T-cell (primary cell): ENCODE data around the gene SLC66A2. TPM values are rescaled to one million over a fixed set of nuclear protein-coding genes. Genes with fewer than 3 reads are reported as not detected.

Experiments used
- ATAC-seq, 4 experiments: fragments of 200-7000 bp in 3 of 4; fragments of 150-1000 bp in 1 of 4; cut with Tn5 transposase; replicated peaks in 1 of 4; 1 replicate in 3 of 4; 2 replicates in 1 of 4; pipeline ENCODE4 v1.10.0; 2021; ENCODE audit warnings: moderate library complexity in 3 of 4, mild to moderate bottlenecking in 2 of 4, moderate number of reproducible peaks in 1 of 4
- CTCF ChIA-PET, 2 donors: fragments of 300-600 bp; sonication (Branson Sonifier 250); formaldehyde crosslinking; loops; one replicate each; lab custom pipeline; 2022; ENCODE audit warnings: antibody characterized with exemption in 2 of 2; lab: Charles Lee
- POLR2A ChIA-PET, 2 donors: fragments of 300-600 bp; sonication (Branson Sonifier 250); formaldehyde crosslinking; loops; one replicate each; lab custom pipeline; 2022; ENCODE audit warnings: antibody characterized with exemption in 2 of 2; lab: Charles Lee
- DNase-seq, 35 experiments: peaks; one replicate each; pipeline versions ENCODE4 v3.0.0 to v3.0.0-alpha.2; 2013 to 2023
- H3K27ac ChIP-seq: one replicate; pipeline ENCODE4 v1.5.1; 2013; ENCODE audit warnings: low read length
- H3K27me3 ChIP-seq, 2 experiments: replicated peaks in 1 of 2; 1 replicate in 1 of 2; 2 replicates in 1 of 2; pipeline versions ENCODE4 v1.6.1 to v1.7.0; 2013; ENCODE audit warnings: low read length in 1 of 2, mixed read lengths in 1 of 2; ENCODE audit not compliant: control insufficient read depth in 2 of 2, insufficient read depth in 2 of 2; ENCODE audit errors: extremely low read depth in 1 of 2
- H3K36me3 ChIP-seq, 2 donors: 1 replicate in 1 of 2; 2 replicates in 1 of 2; pipeline versions ENCODE4 v1.6.1 to v1.7.0; 2013; ENCODE audit warnings: low read length in 1 of 2; ENCODE audit not compliant: control insufficient read depth in 2 of 2, insufficient read depth in 1 of 2; ENCODE audit errors: extremely low read depth in 1 of 2
- H3K4me1 ChIP-seq, 2 experiments: 1 replicate in 1 of 2; 2 replicates in 1 of 2; pipeline versions ENCODE4 v1.6.1 to v1.7.0; 2013; ENCODE audit warnings: low read length in 2 of 2, mixed read lengths in 1 of 2; ENCODE audit not compliant: insufficient read depth in 2 of 2, control insufficient read depth in 1 of 2; ENCODE audit errors: extremely low read depth in 1 of 2
- H3K4me3 ChIP-seq, 2 donors: 1 replicate in 1 of 2; 2 replicates in 1 of 2; pipeline versions ENCODE4 v1.5.1 to v1.7.0; 2013; ENCODE audit warnings: mild to moderate bottlenecking in 2 of 2, low read length in 1 of 2, moderate library complexity in 1 of 2; ENCODE audit not compliant: control insufficient read depth in 1 of 2; ENCODE audit errors: extremely low read depth in 1 of 2
- H3K9me3 ChIP-seq: 2 replicates; pipeline ENCODE4 v1.7.0; 2013
- H3K27ac Mint-ChIP-seq, 2 donors: one replicate each; pipeline ENCODE4 v1.8.0; 2020 to 2021; ENCODE audit warnings: mild to moderate bottlenecking in 2 of 2, mixed read lengths in 2 of 2
- H3K27me3 Mint-ChIP-seq, 2 donors: one replicate each; pipeline ENCODE4 v1.8.0; 2021 to 2022; ENCODE audit warnings: mixed read lengths in 2 of 2
- H3K36me3 Mint-ChIP-seq: one replicate; pipeline ENCODE4 v1.8.0; 2021; ENCODE audit warnings: mixed read lengths
- H3K4me1 Mint-ChIP-seq, 3 donors: one replicate each; pipeline ENCODE4 v1.8.0; 2020 to 2022; ENCODE audit warnings: mixed read lengths in 3 of 3, mild to moderate bottlenecking in 1 of 3
- H3K4me3 Mint-ChIP-seq, 3 donors: one replicate each; pipeline ENCODE4 v1.8.0; 2020 to 2022; ENCODE audit warnings: mild to moderate bottlenecking in 3 of 3, mixed read lengths in 3 of 3, moderate library complexity in 3 of 3
- H3K9me3 Mint-ChIP-seq, 3 donors: one replicate each; pipeline ENCODE4 v1.8.0; 2020 to 2022; ENCODE audit warnings: mixed read lengths in 3 of 3
- WGBS: methylation state at CpG from one replicate; pipeline ENCODE4 v1.1.5; 2013; ENCODE audit warnings: missing lambda C conversion rate; ENCODE audit not compliant: insufficient coverage; 5-methylcytosine and 5-hydroxymethylcytosine counted together
- total RNA-seq, 35 experiments: library from RNA in 6 of 35; stranded (reverse) in 6 of 35; fragments of 120-200 nt in 1 of 35; gene quantifications; one replicate each; pipeline versions ENCODE4 v1.2.1 to v1.2.4 and lab custom pipeline; 2013 to 2026

Gene SLC66A2
- total RNA-seq, 5 donors from 2014 or later (not counting 1 experiment from before 2014, with no cell fraction given), result 28.4 to 66.5 (median 37.6) TPM

GRCh38 chr18:79933765-79934164 lies 17.7 kb downstream of the SLC66A2 start:
- peaks cover 27 to 48% (median 47%) of the 10 kb centered on the region in 3 donors for H3K9me3 Mint-ChIP-seq
- 93% methylated on average over 9 of the region's 10 CpGs for WGBS
- CTCF ChIA-PET, result no interaction called here
- H3K4me3 ChIP-seq, result no peak overlapping the region
- no peaks in the 10 kb centered on the region for H3K27me3 Mint-ChIP-seq
- H3K27ac Mint-ChIP-seq, result no peak overlapping the region
- POLR2A ChIA-PET, result interaction anchor here in 1 of 2 donors (0.7 kb wide), 1 partner anchor 9 kb away, joined by 5 read pairs; no protein-coding TSS in a partner anchor
- H3K27me3 ChIP-seq, result no peaks in the 10 kb centered on the region
- ATAC-seq, result no peak
- no peak overlapping the region for H3K4me3 Mint-ChIP-seq
- no peaks in the 10 kb centered on the region for H3K4me1 ChIP-seq
- peaks cover 0 to 5% (median 4%) of the 10 kb centered on the region in 3 donors for H3K4me1 Mint-ChIP-seq
- peaks cover 24 to 28% of the 10 kb centered on the region in 2 donors for H3K36me3 ChIP-seq
- DNase-seq, result peak in 1 of 35 experiments; percentile 22
- peaks cover 14% of the 10 kb centered on the region for H3K9me3 ChIP-seq
- no peak overlapping the region for H3K27ac ChIP-seq
- peaks cover 93% of the 10 kb centered on the region for H3K36me3 Mint-ChIP-seq

- H3K27me3 Mint-ChIP-seq, result no peaks in the 10 kb centered on the region
- no peak overlapping the region for H3K4me3 Mint-ChIP-seq
- POLR2A ChIA-PET, result no interaction called here
- peaks cover 14% of the 10 kb centered on the region for H3K9me3 ChIP-seq
- H3K27ac ChIP-seq, result no peak overlapping the region
- H3K27me3 ChIP-seq, result no peaks in the 10 kb centered on the region
- peaks cover 27 to 48% (median 48%) of the 10 kb centered on the region in 3 donors for H3K9me3 Mint-ChIP-seq
- H3K27ac Mint-ChIP-seq, result no peak overlapping the region
- H3K36me3 Mint-ChIP-seq, result peaks cover 91% of the 10 kb centered on the region
- H3K4me1 ChIP-seq, result no peaks in the 10 kb centered on the region
- peaks cover 23 to 28% of the 10 kb centered on the region in 2 donors for H3K36me3 ChIP-seq
- CTCF ChIA-PET, result no interaction called here
- no peak for ATAC-seq
- H3K4me1 Mint-ChIP-seq, result peaks cover 0 to 7% (median 3%) of the 10 kb centered on the region in 3 donors
- no peak for DNase-seq
- WGBS, result no CpG with 5 or more reads among the region's 3 CpGs
- no peak overlapping the region for H3K4me3 ChIP-seq
Observed at GRCh38 chr18:79932907-79933306, 18.5 kb downstream of the SLC66A2 start.

- no peak overlapping the region for H3K27ac Mint-ChIP-seq
- H3K4me1 Mint-ChIP-seq, result peaks cover 0 to 7% (median 3%) of the 10 kb centered on the region in 3 donors
- no peak overlapping the region for H3K4me3 ChIP-seq
- H3K27me3 ChIP-seq, result no peaks in the 10 kb centered on the region
- no CpG with 5 or more reads among the region's 2 CpGs for WGBS
- peaks cover 14% of the 10 kb centered on the region for H3K9me3 ChIP-seq
- CTCF ChIA-PET, result no interaction called here
- ATAC-seq (no peak), DNase-seq (no peak)
- H3K9me3 Mint-ChIP-seq, result peaks cover 24 to 48% (median 43%) of the 10 kb centered on the region in 3 donors
- H3K27me3 Mint-ChIP-seq, result no peaks in the 10 kb centered on the region
- no peak overlapping the region for H3K4me3 Mint-ChIP-seq
- H3K36me3 ChIP-seq, result peaks cover 23 to 30% of the 10 kb centered on the region in 2 donors
- POLR2A ChIA-PET, result no interaction called here
- H3K27ac ChIP-seq, result no peak overlapping the region
- H3K4me1 ChIP-seq, result no peaks in the 10 kb centered on the region
- peaks cover 83% of the 10 kb centered on the region for H3K36me3 Mint-ChIP-seq
Observed at GRCh38 chr18:79931475-79931874, 20.0 kb downstream of the SLC66A2 start.

GRCh38 chr18:79930020-79930642 lies 21.3 kb downstream of the SLC66A2 start:
- H3K9me3 Mint-ChIP-seq, result peaks cover 24 to 48% (median 37%) of the 10 kb centered on the region in 3 donors
- no peak overlapping the region for H3K27ac Mint-ChIP-seq
- no peak overlapping the region for H3K4me3 Mint-ChIP-seq
- H3K9me3 ChIP-seq, result peaks cover 12% of the 10 kb centered on the region
- peaks cover 15 to 27% of the 10 kb centered on the region in 2 donors for H3K36me3 ChIP-seq
- no peaks in the 10 kb centered on the region for H3K27me3 Mint-ChIP-seq
- ChIA-PET CTCF (no interaction called here), POLR2A (no interaction called here)
- peaks cover 2 to 7% (median 3%) of the 10 kb centered on the region in 3 donors for H3K4me1 Mint-ChIP-seq
- ATAC-seq (no peak), DNase-seq (no peak)
- WGBS, result no CpG with 5 or more reads among the region's 2 CpGs
- no peak overlapping the region for H3K4me3 ChIP-seq
- H3K36me3 Mint-ChIP-seq, result peaks cover 80% of the 10 kb centered on the region
- H3K27me3 ChIP-seq, result no peaks in the 10 kb centered on the region
- H3K4me1 ChIP-seq, result no peaks in the 10 kb centered on the region
- no peak overlapping the region for H3K27ac ChIP-seq

GRCh38 chr18:79928563-79928960 lies 22.9 kb downstream of the SLC66A2 start:
- ATAC-seq (no peak), DNase-seq (peak in 1 of 35 experiments; percentile 8)
- Histone ChIP-seq H3K27me3 (no peaks in the 10 kb centered on the region), H3K4me3 (no peak overlapping the region), H3K4me1 (no peaks in the 10 kb centered on the region), H3K27ac (no peak overlapping the region), H3K36me3 (peaks cover 12 to 27% of the 10 kb centered on the region in 2 donors), H3K9me3 (peaks cover 12% of the 10 kb centered on the region)
- Mint-ChIP-seq H3K4me1 (peaks cover 2 to 7% (median 3%) of the 10 kb centered on the region in 3 donors), H3K9me3 (peaks cover 24 to 41% (median 31%) of the 10 kb centered on the region in 3 donors), H3K27ac (no peak overlapping the region), H3K27me3 (no peaks in the 10 kb centered on the region), H3K4me3 (no peak overlapping the region), H3K36me3 (peaks cover 78% of the 10 kb centered on the region)
- POLR2A ChIA-PET, result interaction anchor here in 1 of 2 donors (0.5 kb wide), 1 partner anchor 572 kb away, joined by 3 read pairs; no protein-coding TSS in a partner anchor
- CTCF ChIA-PET, result no interaction called here
- WGBS, result 100% methylated on average over 9 of the region's 9 CpGs

- ChIA-PET POLR2A (interaction anchor here in 1 of 2 donors (0.5 kb wide), 1 partner anchor 571 kb away, joined by 3 read pairs; no protein-coding TSS in a partner anchor), CTCF (no interaction called here)
- no peak overlapping the region for H3K4me3 ChIP-seq
- H3K27me3 ChIP-seq, result no peaks in the 10 kb centered on the region
- H3K36me3 Mint-ChIP-seq, result peaks cover 75% of the 10 kb centered on the region
- H3K36me3 ChIP-seq, result peaks cover 12 to 27% of the 10 kb centered on the region in 2 donors
- H3K27me3 Mint-ChIP-seq, result no peaks in the 10 kb centered on the region
- ATAC-seq, result no peak
- H3K4me1 Mint-ChIP-seq, result peaks cover 2 to 12% (median 3%) of the 10 kb centered on the region in 3 donors
- DNase-seq, result peak in 1 of 35 experiments; percentile 7
- peaks cover 11% of the 10 kb centered on the region for H3K9me3 ChIP-seq
- no peak overlapping the region for H3K27ac Mint-ChIP-seq
- no peak overlapping the region for H3K4me3 Mint-ChIP-seq
- no peak overlapping the region for H3K27ac ChIP-seq
- H3K4me1 ChIP-seq, result no peaks in the 10 kb centered on the region
- H3K9me3 Mint-ChIP-seq, result peaks cover 20 to 34% (median 25%) of the 10 kb centered on the region in 3 donors
- 98% methylated on average over 17 of the region's 25 CpGs for WGBS
Observed at GRCh38 chr18:79927607-79928562, 23.6 kb downstream of the SLC66A2 start.
